HTR-8/SVneo (cell line): ENCODE data around the gene KCNAB1.

Source experiments
- DNase-seq: peaks from one replicate; pipeline ENCODE4 v3.0.0; 2011; ENCODE audit warnings: low spot score, mixed read lengths; ENCODE audit not compliant: insufficient read length
- FAIRE-seq: peaks from 2 replicates; lab custom pipeline; 2011; peaks lifted over from hg19 to GRCh38; lab: Jason Lieb, UNC

The KCNAB1 gene

GRCh38 chr3:156576651-156577348 lies 456.4 kb downstream of the KCNAB1 start:
- DNase-seq (peak; percentile 12), FAIRE-seq (no peak)

- FAIRE-seq (no peak), DNase-seq (no peak)
Observed at GRCh38 chr3:156577736-156578135, 457.4 kb downstream of the KCNAB1 start.

GRCh38 chr3:156579427-156579851 lies 459.1 kb downstream of the KCNAB1 start:
- DNase-seq (no peak), FAIRE-seq (no peak)

GRCh38 chr3:156581033-156581432 lies 460.7 kb downstream of the KCNAB1 start:
- no peak for DNase-seq
- no peak for FAIRE-seq

- DNase-seq (no peak), FAIRE-seq (no peak)
Observed at GRCh38 chr3:156581954-156582353, 461.6 kb downstream of the KCNAB1 start.

- FAIRE-seq (no peak), DNase-seq (no peak)
Observed at GRCh38 chr3:156582532-156583183, 462.3 kb downstream of the KCNAB1 start.

- DNase-seq (no peak), FAIRE-seq (no peak)
Observed at GRCh38 chr3:156583469-156583868, 463.1 kb downstream of the KCNAB1 start.

- FAIRE-seq (no peak), DNase-seq (no peak)
Observed at GRCh38 chr3:156586905-156587759, 466.8 kb downstream of the KCNAB1 start.

- FAIRE-seq (no peak), DNase-seq (no peak)
Observed at GRCh38 chr3:156587760-156588069, 467.3 kb downstream of the KCNAB1 start.
